ENCODE measurements around the gene TMEM131L. TPM values are rescaled to one million over a fixed set of nuclear protein-coding genes. Genes with fewer than 3 reads are reported as not detected.

Gene TMEM131L
- total RNA-seq, 3 donors from 2014 or later (not counting 1 experiment from before 2014, with no cell fraction given), result 67.8 to 105 (median 71.1) TPM

GRCh38 chr4:153639833-153640802, 174.0 kb downstream of the TMEM131L start:
- TF ChIP-seq CTCF (IDR thresholded peaks at IDR 0.05), result no peak
- H3K36me3 Mint-ChIP-seq, result peaks cover 15% of the 10 kb centered on the region
- no peaks in the 10 kb centered on the region for H3K9me3 ChIP-seq (ENCODE audit: control insufficient read depth, insufficient read depth, low read length)
- no peaks in the 10 kb centered on the region for H3K27me3 Mint-ChIP-seq (ENCODE audit: low read depth in 2 of 2)
- H3K9me3 Mint-ChIP-seq, result no peaks in the 10 kb centered on the region
- H3K36me3 ChIP-seq (ENCODE audit: control insufficient read depth, insufficient read depth, low read length), result peaks cover 32% of the 10 kb centered on the region
- DNase-seq (no peak), ATAC-seq (no peak)
- H3K4me3 ChIP-seq (ENCODE audit: low read length), result no peak overlapping the region
- WGBS (ENCODE audit: insufficient coverage), result 86% methylated on average over 23 of the region's 23 CpGs
- no peak overlapping the region for H3K27ac ChIP-seq (ENCODE audit: low read length)
- no peak overlapping the region for H3K27ac Mint-ChIP-seq
- intact Hi-C loops (cut with micrococcal nuclease), result no loop called here
- no peaks in the 10 kb centered on the region for H3K27me3 ChIP-seq (ENCODE audit: control insufficient read depth, insufficient read depth, low read length)
- H3K4me3 Mint-ChIP-seq, result no peak overlapping the region
- peaks cover 6% of the 10 kb centered on the region in 2 donors for H3K4me1 Mint-ChIP-seq
- H3K4me1 ChIP-seq (ENCODE audit: control insufficient read depth, insufficient read depth, low read length), result peaks cover 3% of the 10 kb centered on the region

- Mint-ChIP-seq H3K27me3 (ENCODE audit: low read depth in 2 of 2) (no peaks in the 10 kb centered on the region), H3K9me3 (no peaks in the 10 kb centered on the region), H3K36me3 (peaks cover under 1% of the 10 kb centered on the region), H3K4me1 (peaks cover 6% of the 10 kb centered on the region in 2 donors), H3K27ac (peak overlapping the region in 1 of 2 donors; percentile 11), H3K4me3 (no peak overlapping the region)
- TF ChIP-seq CTCF (IDR thresholded peaks at IDR 0.05), result no peak
- no peak for DNase-seq
- peaks cover 17% of the 10 kb centered on the region for H3K36me3 ChIP-seq (ENCODE audit: control insufficient read depth, insufficient read depth, low read length)
- peaks cover 3% of the 10 kb centered on the region for H3K4me1 ChIP-seq (ENCODE audit: control insufficient read depth, insufficient read depth, low read length)
- no peak for ATAC-seq
- intact Hi-C loops (cut with micrococcal nuclease), result no loop called here
- H3K4me3 ChIP-seq (ENCODE audit: low read length), result no peak overlapping the region
- WGBS (ENCODE audit: insufficient coverage), result 77% methylated on average over 6 of the region's 7 CpGs
- H3K27ac ChIP-seq (ENCODE audit: low read length), result no peak overlapping the region
- H3K9me3 ChIP-seq (ENCODE audit: control insufficient read depth, insufficient read depth, low read length), result peaks cover 2% of the 10 kb centered on the region
- no peaks in the 10 kb centered on the region for H3K27me3 ChIP-seq (ENCODE audit: control insufficient read depth, insufficient read depth, low read length)
Measured at GRCh38 chr4:153641532-153641931, 175.4 kb downstream of the TMEM131L start.

- Mint-ChIP-seq H3K27ac (peak overlapping the region; percentile 38 to 42), H3K27me3 (ENCODE audit: low read depth in 2 of 2) (no peaks in the 10 kb centered on the region), H3K4me3 (peak overlapping the region; percentile 55), H3K36me3 (no peaks in the 10 kb centered on the region), H3K9me3 (no peaks in the 10 kb centered on the region), H3K4me1 (peaks cover 6% of the 10 kb centered on the region in 2 donors)
- peak in 1 of 2 donors; percentile 74 for DNase-seq
- Histone ChIP-seq H3K4me1 (ENCODE audit: control insufficient read depth, insufficient read depth, low read length) (peaks cover 3% of the 10 kb centered on the region), H3K4me3 (ENCODE audit: low read length) (no peak overlapping the region), H3K36me3 (ENCODE audit: control insufficient read depth, insufficient read depth, low read length) (no peaks in the 10 kb centered on the region), H3K27me3 (ENCODE audit: control insufficient read depth, insufficient read depth, low read length) (no peaks in the 10 kb centered on the region), H3K27ac (ENCODE audit: low read length) (no peak overlapping the region), H3K9me3 (ENCODE audit: control insufficient read depth, insufficient read depth, low read length) (peaks cover 2% of the 10 kb centered on the region)
- intact Hi-C loops (cut with micrococcal nuclease), result loop anchor here (1.0 kb wide), 2 partner anchors 299 to 560 kb away; partner anchors contain the start of gene MND1
- peak; percentile 56 for TF ChIP-seq CTCF (IDR thresholded peaks at IDR 0.05)
- ATAC-seq, result peak; percentile 86 to 99 (median 98)
- WGBS (ENCODE audit: insufficient coverage), result 92% methylated on average over 7 of the region's 9 CpGs
Measured at GRCh38 chr4:153643406-153644383, 177.5 kb downstream of the TMEM131L start.
